GM19463 (cell line): Measurements from ENCODE around the gene CARD9.

Experiments used
- ATAC-seq: cut with Tn5 transposase; IDR thresholded peaks from one replicate; pipeline ENCODE4 v1.9.1; 2021; ENCODE audit warnings: mild to moderate bottlenecking, moderate library complexity; ENCODE audit not compliant: unreplicated experiment

Gene CARD9

GRCh38 chr9:136381311-136381710 lies 7.8 kb upstream of the CARD9 start:
- ATAC-seq, result no peak

DNA sequence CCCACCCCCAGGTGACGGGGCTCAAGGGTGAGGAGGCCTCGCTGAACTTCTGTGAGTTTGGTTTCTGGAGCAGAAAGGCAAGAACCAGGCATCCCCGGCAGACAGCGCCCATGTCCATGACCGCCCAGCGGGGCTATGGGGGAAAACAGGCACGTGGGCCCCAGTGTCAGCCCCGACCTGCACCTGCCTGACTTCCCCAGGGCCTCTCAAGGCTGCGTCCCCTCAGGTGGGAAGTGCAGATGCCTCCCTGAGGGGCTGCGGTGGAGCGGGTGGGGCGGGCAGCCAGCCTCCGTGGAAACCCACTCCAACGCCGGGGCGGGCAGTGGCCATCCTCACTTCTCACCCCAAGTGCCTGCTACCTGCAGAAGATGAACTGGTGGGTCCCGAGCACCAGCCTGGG lies 6.9 kb upstream of the CARD9 start:
- no peak for ATAC-seq

- no peak for ATAC-seq
These were observed 6.4 kb upstream of the CARD9 start for GRCh38 chr9:136379891-136380290.

GRCh38 chr9:136379401-136379800 lies 5.9 kb upstream of the CARD9 start:
- ATAC-seq, result no peak

- ATAC-seq, result no peak
These were observed 5.5 kb upstream of the CARD9 start for GRCh38 chr9:136379003-136379287.

DNA sequence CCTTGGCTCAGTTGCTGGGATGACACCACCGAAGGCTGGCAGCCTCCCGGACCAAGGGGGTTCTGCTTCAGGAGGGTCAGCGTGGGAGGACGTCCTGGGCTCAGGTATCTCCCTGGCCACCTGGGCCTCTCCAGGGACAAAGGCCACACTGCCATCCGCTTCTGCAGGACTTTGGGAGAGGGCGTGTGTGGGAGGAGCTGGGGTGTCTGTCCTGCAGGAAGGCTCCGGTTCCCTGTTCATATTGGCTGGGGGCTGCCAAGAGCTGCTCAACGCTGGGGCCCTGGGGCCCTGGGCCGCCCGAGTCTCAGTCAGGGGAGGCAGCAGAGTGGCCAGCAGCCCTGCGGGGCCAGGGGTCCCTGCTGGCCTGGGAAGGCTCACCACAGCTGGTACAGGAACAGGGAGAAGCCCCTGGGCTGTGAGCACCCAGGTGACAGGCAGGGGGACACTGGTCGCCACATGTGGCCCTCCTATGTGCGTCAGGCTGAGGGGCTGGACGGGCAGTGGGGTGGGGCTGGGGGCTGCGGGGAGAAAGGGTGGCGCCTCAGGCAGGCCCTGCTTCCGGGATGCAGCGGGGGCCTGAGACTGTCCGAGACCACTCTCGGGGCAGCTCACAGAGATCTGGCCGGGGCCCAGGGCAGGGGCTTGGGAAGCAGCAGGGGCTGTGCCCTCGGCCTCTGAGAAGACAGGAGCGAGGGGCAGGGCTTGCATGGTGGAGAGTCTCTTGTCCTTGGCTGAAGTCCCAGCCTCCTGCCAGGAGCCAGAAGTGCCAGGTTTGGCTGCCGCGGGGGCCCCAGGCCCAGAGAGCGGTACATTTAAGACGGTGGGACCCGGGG lies 4.9 kb upstream of the CARD9 start:
- no peak for ATAC-seq

- ATAC-seq, result no peak
These were observed 4.1 kb upstream of the CARD9 start for GRCh38 chr9:136377341-136378169.

GRCh38 chr9:136376457-136376856 lies 3.0 kb upstream of the CARD9 start:
- ATAC-seq, result no peak

DNA sequence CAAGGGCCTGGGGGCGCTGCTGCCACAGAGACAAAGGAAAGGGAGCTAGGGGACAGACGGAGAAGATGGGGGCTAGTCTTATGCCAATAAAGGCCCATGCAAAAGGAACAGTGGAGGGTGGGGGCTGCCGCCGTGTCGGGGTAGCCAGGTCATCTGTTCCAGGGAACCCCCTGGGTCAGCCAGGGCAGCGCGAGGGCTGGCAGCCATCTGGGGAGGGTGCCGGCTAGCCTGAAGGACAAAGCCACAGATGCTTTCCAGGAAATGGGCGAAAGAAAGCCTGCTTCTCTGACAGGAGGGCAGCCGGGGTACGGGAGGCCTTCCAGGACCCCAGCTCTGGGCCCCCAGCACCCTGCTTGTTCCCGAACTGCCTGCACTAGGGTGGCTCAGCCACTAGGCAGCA lies 1.6 kb upstream of the CARD9 start:
- no peak for ATAC-seq

DNA sequence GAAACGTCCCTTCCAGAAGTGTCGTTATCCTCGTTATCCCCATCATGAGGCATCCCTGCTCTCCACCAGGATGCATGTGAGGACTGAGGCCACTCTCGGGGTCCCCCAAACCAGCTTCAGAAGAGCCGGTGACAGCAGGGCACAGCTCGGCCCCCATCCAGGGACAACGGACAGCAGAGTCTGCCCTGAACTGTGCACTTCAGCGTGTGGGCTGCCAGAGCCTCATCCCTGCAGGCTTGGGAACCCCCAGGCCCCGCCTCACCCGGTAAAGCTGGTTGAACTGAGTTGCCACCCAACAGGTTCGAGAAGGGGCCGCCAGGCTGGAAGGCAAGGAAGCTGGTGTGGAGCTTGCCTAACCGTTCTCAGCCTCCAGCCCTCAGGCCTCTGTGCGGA lies 710 bp upstream of the CARD9 start:
- ATAC-seq, result no peak

GRCh38 chr9:136372561-136373299 lies 739 bp downstream of the CARD9 start:
- ATAC-seq, result no peak

DNA sequence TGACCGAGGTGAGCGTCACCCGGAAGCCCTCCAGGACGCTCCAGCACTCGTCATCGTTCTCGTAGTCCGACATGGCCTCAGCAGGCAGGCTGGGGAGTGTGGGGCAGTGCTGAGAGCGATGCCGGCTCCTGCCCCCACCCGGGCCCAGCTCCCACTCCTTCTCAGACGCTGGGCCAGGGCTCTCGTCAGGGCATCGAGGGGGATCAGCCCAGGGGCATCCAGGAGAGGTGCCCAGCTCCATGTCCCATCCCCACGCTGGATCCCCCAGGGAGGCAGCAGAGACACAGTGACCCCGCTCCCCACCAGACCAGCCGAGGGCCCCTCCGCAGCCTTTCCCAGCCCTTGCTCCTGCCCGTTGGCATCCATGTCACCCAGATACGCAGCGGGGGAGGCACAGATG lies 1.5 kb downstream of the CARD9 start:
- ATAC-seq, result no peak

DNA sequence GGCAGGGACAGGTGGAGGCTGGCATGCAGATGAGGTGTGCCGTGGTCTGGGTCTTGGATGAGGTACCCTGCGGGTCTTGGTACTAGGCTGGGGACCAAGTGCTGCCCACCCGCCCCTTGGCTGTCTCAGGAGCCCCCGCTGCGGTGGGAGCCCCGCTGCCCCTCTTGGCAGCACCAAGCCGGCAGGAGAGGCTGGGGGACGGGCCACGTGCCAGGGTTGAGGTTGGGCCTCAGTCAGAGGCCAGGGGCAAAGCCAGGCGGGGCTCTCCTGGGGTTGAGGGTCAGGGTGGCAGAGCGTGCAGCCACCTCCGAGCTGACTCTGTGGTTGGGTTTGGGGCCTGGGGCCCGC lies 2.0 kb downstream of the CARD9 start:
- ATAC-seq, result no peak

DNA sequence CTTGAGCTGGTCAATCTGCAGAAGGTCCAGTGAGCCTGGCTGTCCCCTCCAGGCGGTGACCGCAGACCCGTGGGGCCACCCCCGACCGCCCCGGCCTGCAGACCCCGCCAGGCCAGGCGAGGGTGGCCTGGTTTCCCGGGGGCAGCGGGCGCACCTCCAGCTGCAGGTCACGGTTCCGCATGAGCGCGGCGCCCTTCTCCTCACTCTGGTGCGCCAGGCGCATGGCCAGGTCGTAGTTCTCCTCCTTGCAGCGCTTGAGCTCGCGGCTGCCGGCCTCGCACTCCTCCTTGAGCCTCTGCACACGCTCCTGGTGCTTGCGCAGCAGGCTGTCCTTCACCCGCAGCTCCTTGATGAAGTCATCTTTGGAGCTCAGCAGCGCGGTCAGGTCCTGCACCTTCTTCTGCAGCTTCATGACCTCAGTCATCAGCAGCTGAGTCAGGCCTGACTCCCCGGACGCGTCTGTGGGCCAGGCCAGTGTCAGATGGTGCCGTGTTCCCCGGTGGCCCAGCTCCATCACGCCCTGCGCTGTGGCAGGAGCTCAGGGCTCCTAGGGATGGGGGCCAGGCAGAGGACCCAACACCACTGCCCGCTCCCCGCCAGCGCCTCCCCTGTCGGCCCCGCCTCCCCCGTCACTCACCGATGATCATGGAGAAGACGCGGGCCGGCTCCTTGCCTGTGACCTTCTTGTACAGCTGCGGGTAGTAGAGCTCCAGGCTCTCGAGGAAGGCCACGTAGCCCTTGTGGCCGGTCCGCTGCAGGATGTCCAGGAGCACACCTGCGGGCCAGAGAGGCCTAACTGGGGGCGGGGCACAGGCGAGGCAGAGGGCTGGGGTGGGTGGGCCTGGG lies 2.6 kb downstream of the CARD9 start:
- ATAC-seq, result no peak

DNA sequence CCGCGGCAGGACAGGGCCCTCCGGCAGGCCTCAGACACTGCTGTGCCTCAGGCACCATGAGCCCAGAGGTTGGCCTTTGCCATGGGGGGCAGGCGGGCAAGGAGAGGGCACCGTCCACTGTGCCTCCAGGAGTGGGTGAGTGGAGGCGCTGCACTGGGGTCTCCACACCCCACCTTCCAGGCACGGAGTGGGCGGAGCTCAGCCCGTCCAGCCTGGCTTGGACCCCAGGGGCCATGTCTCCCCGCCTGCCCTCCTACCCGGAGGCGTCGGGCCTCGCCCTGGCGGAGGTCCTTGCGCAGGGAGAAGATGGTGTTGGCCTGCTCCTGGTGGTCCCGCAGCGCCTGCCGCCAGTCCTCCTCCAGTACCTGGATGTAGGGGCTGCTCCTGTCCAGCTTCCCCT lies 3.4 kb downstream of the CARD9 start:
- ATAC-seq, result no peak

DNA sequence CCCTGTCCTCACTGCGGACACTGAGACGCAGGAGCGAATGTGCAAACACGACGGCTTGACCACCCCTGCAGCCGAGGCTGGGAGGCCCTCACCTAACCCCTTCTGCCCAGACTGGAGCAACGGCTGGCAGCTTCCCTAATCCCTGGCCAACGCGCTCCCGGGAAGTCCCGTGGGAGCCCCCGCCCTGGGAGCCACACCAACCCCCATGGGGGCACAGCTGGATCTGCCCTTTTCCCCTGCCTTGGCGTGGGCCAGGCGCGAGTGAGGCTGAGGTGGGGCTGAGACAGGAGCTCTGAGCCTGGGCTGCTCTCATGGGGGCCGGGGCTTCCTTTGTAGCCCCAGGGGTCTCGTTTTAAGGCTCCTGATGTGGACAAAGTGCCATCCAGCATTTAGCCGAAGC lies 5.3 kb downstream of the CARD9 start:
- ATAC-seq, result no peak

DNA sequence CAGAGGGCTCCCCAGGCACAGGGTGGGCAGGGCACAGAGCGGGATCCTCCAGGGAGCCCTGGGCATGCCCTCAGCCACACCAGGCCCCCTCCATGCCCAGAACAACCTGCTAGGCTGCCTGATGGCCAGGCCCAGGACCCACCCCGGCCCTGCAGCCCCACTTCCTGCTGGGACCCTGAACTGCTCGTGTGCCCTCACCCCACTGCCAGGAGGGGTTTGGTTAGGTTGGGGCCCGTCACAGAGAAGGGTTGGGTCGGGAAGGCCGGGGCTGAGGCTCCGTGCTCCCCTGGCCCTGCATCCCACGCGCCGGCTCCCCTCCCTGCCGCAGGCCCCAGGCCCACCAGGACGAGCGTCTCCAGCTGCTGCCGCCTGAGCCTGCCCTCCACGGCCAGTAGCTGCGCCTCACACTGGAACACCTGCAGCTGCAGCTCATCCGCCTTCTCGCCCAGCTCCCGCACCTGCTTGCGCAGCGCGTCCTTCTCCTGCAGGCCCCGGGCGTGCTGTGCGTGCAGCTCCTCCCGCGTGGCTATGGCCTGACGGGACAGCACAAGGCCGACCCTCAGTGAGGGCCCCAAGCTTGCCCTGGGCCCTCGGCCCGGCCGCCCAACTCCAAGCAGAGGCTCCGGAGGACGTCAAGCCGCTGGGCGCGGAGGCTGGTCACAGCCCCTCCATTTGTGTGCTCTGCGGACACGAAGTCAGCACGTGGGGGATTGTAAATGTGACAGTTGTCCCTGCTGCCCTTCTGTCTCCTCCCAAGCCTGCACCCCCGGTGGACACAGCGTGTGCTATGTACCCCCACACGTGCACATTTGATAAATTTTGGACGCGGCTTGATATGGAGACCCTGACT lies 5.9 kb downstream of the CARD9 start:
- ATAC-seq, result no peak

DNA sequence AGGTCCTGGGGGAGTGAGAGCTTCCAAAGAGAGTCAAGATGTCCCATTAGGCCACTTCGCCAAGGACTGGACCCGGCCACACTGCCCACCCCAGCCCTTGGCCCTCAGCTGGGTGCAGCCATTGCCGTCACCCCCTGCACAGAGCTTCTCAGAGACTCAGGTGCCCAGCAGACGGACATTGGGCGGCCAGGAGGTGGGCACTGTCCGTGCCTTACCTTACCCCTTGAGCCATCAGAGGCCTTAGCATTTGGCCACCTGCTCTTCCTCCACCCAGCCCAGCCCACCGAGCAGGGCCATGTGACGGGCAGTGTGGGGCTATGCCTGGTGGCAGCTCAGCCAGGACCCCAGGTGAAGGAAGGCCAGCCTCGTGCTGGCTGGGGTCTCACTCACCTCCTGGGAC lies 6.6 kb downstream of the CARD9 start:
- no peak for ATAC-seq

DNA sequence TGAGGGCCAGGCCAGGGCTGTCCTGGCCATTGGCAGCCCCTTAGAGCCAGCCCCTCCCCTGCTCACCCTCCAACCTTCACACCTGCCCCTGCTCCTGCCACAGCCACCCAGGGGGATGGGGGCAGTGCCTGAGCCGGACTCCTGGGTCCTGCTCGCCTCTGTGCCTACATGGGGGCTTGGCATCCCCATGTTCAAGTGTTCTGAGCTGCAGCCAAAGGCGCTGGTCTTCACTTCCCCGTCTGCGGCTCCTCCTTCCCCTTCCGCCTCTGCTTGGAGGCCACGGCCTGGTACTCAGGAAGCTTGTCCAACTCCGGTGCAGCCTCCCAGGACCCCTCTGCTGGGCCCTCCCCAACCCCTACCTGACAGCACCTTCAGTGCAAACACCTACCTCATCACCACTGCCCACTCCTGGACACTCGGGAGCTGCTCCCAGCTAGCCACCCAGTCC lies 7.7 kb downstream of the CARD9 start:
- no peak for ATAC-seq
